T-helper 17 cell (primary cell): ENCODE data around the gene WNK4. TPM values are rescaled to one million over a fixed set of nuclear protein-coding genes. Genes with fewer than 3 reads are reported as not detected.

Experiments
- ATAC-seq: fragments of 150-1000 bp; cut with Tn5 transposase; 2 replicates; pipeline ENCODE4 v1.10.0; 2021; ENCODE audit warnings: mild to moderate bottlenecking, moderate library complexity
- DNase-seq, 3 donors: peaks; one replicate each; pipeline versions ENCODE4 v3.0.0 to v3.0.0-alpha.2; 2020 to 2021
- H3K9me3 ChIP-seq: one replicate; pipeline ENCODE4 v1.7.0; 2013; ENCODE audit warnings: low read length, mild to moderate bottlenecking; ENCODE audit not compliant: control insufficient read depth, poor library complexity, severe bottlenecking
- H3K27ac Mint-ChIP-seq: one replicate; pipeline ENCODE4 v1.8.0; 2022; ENCODE audit warnings: mild to moderate bottlenecking, moderate library complexity, mixed read lengths
- H3K27me3 Mint-ChIP-seq: one replicate; pipeline ENCODE4 v1.8.0; 2022; ENCODE audit warnings: mixed read lengths
- H3K36me3 Mint-ChIP-seq: one replicate; pipeline ENCODE4 v1.8.0; 2022; ENCODE audit warnings: low read depth, mixed read lengths
- H3K4me1 Mint-ChIP-seq: one replicate; pipeline ENCODE4 v1.8.0; 2022; ENCODE audit warnings: mild to moderate bottlenecking, mixed read lengths
- H3K4me3 Mint-ChIP-seq: one replicate; pipeline ENCODE4 v1.8.0; 2022; ENCODE audit warnings: mild to moderate bottlenecking, moderate library complexity, mixed read lengths
- total RNA-seq, 4 donors: library from RNA in 2 of 4; stranded (reverse) in 2 of 4; gene quantifications; one replicate each; pipeline ENCODE4 v1.2.3 and lab custom pipeline; 2022 to 2026

Gene WNK4
- total RNA-seq, 2 donors from 2014 or later = 0.31 TPM; not detected in 1

- no peak overlapping the region for H3K27ac Mint-ChIP-seq
These were observed 990 bp upstream of the WNK4 start for GRCh38 chr17:42779304-42779935.

GRCh38 chr17:42780851-42781638 is 635 bp downstream of the WNK4 start:
- peaks cover 54% of the 10 kb centered on the region for H3K27me3 Mint-ChIP-seq
- no peak overlapping the region for H3K4me3 Mint-ChIP-seq
- no peaks in the 10 kb centered on the region for H3K9me3 ChIP-seq
- H3K27ac Mint-ChIP-seq = no peak overlapping the region
- peaks cover 19% of the 10 kb centered on the region for H3K36me3 Mint-ChIP-seq
- no peak for DNase-seq
- no peak for ATAC-seq
- peaks cover 26% of the 10 kb centered on the region for H3K4me1 Mint-ChIP-seq

More at GRCh38 chr17:42779304-42779935, 990 bp upstream of the WNK4 start:
- peak overlapping the region; percentile 43 for H3K4me3 Mint-ChIP-seq
- H3K36me3 Mint-ChIP-seq = peaks cover 17% of the 10 kb centered on the region
- H3K4me1 Mint-ChIP-seq = peaks cover 17% of the 10 kb centered on the region
- ATAC-seq (no peak), DNase-seq (no peak)
- peaks cover 38% of the 10 kb centered on the region for H3K27me3 Mint-ChIP-seq
- H3K9me3 ChIP-seq = no peaks in the 10 kb centered on the region

- Mint-ChIP-seq H3K27me3 (peaks cover 61% of the 10 kb centered on the region), H3K27ac (no peak overlapping the region), H3K4me3 (no peak overlapping the region), H3K36me3 (peaks cover 19% of the 10 kb centered on the region), H3K4me1 (peaks cover 26% of the 10 kb centered on the region)
- no peaks in the 10 kb centered on the region for H3K9me3 ChIP-seq
- DNase-seq (no peak), ATAC-seq (no peak)
These were observed 1.3 kb downstream of the WNK4 start for GRCh38 chr17:42781639-42782165.

- H3K4me1 Mint-ChIP-seq = peaks cover 26% of the 10 kb centered on the region
These were observed 2.0 kb downstream of the WNK4 start for GRCh38 chr17:42782166-42783061.

GRCh38 chr17:42783062-42783790 is 2.8 kb downstream of the WNK4 start:
- no peak for ATAC-seq
- H3K4me3 Mint-ChIP-seq = no peak overlapping the region

More at GRCh38 chr17:42782166-42783061, 2.0 kb downstream of the WNK4 start:
- peaks cover 19% of the 10 kb centered on the region for H3K36me3 Mint-ChIP-seq
- DNase-seq (no peak), ATAC-seq (no peak)
- no peak overlapping the region for H3K4me3 Mint-ChIP-seq
- H3K9me3 ChIP-seq = no peaks in the 10 kb centered on the region
- H3K27ac Mint-ChIP-seq = no peak overlapping the region
- peaks cover 68% of the 10 kb centered on the region for H3K27me3 Mint-ChIP-seq

GRCh38 chr17:42783791-42784138 is 3.4 kb downstream of the WNK4 start:
- peaks cover 82% of the 10 kb centered on the region for H3K27me3 Mint-ChIP-seq
- H3K27ac Mint-ChIP-seq = no peak overlapping the region
- DNase-seq = no peak

More at GRCh38 chr17:42783062-42783790, 2.8 kb downstream of the WNK4 start:
- no peaks in the 10 kb centered on the region for H3K9me3 ChIP-seq
- Mint-ChIP-seq H3K27me3 (peaks cover 76% of the 10 kb centered on the region), H3K36me3 (peaks cover 18% of the 10 kb centered on the region), H3K4me1 (peaks cover 26% of the 10 kb centered on the region), H3K27ac (no peak overlapping the region)
- no peak for DNase-seq

GRCh38 chr17:42784409-42784808 is 4.0 kb downstream of the WNK4 start:
- Mint-ChIP-seq H3K4me3 (peak overlapping the region; percentile 50), H3K36me3 (peaks cover 16% of the 10 kb centered on the region), H3K27ac (no peak overlapping the region), H3K4me1 (peaks cover 23% of the 10 kb centered on the region), H3K27me3 (peaks cover 83% of the 10 kb centered on the region)
- no peaks in the 10 kb centered on the region for H3K9me3 ChIP-seq
- ATAC-seq = no peak
- no peak for DNase-seq

More at GRCh38 chr17:42783791-42784138, 3.4 kb downstream of the WNK4 start:
- H3K9me3 ChIP-seq = no peaks in the 10 kb centered on the region
- Mint-ChIP-seq H3K4me1 (peaks cover 26% of the 10 kb centered on the region), H3K36me3 (peaks cover 18% of the 10 kb centered on the region), H3K4me3 (peak overlapping the region; percentile 12)
- ATAC-seq = no peak

- peaks cover 77% of the 10 kb centered on the region for H3K27me3 Mint-ChIP-seq
- ATAC-seq (peak; percentile 51), DNase-seq (no peak)
- no peaks in the 10 kb centered on the region for H3K9me3 ChIP-seq
- peaks cover 17% of the 10 kb centered on the region for H3K4me1 Mint-ChIP-seq
- H3K36me3 Mint-ChIP-seq = peaks cover 12% of the 10 kb centered on the region
- no peak overlapping the region for H3K27ac Mint-ChIP-seq
- H3K4me3 Mint-ChIP-seq = peak overlapping the region; percentile 50
These were observed 4.6 kb downstream of the WNK4 start for GRCh38 chr17:42784811-42785592.

GRCh38 chr17:42787266-42787665 is 6.9 kb downstream of the WNK4 start:
- H3K4me1 Mint-ChIP-seq = peaks cover 17% of the 10 kb centered on the region
- no peak overlapping the region for H3K4me3 Mint-ChIP-seq
- DNase-seq = no peak
- H3K27me3 Mint-ChIP-seq = peaks cover 68% of the 10 kb centered on the region
- H3K36me3 Mint-ChIP-seq = peaks cover 12% of the 10 kb centered on the region
- no peak for ATAC-seq
- H3K9me3 ChIP-seq = no peaks in the 10 kb centered on the region
- H3K27ac Mint-ChIP-seq = no peak overlapping the region

- Mint-ChIP-seq H3K36me3 (peaks cover 8% of the 10 kb centered on the region), H3K4me1 (peaks cover 14% of the 10 kb centered on the region), H3K27me3 (peaks cover 23% of the 10 kb centered on the region), H3K4me3 (no peak overlapping the region), H3K27ac (no peak overlapping the region)
- DNase-seq (no peak), ATAC-seq (no peak)
- no peaks in the 10 kb centered on the region for H3K9me3 ChIP-seq
These were observed 11.5 kb downstream of the WNK4 start for GRCh38 chr17:42791948-42792347.

GRCh38 chr17:42792545-42792944 is 12.1 kb downstream of the WNK4 start:
- ATAC-seq = no peak
- H3K4me1 Mint-ChIP-seq = peaks cover 15% of the 10 kb centered on the region

GRCh38 chr17:42795061-42795460 is 14.7 kb downstream of the WNK4 start:
- peaks cover 5% of the 10 kb centered on the region for H3K36me3 Mint-ChIP-seq
- DNase-seq (no peak), ATAC-seq (no peak)
- no peak overlapping the region for H3K4me3 Mint-ChIP-seq
- H3K4me1 Mint-ChIP-seq = peaks cover 24% of the 10 kb centered on the region
- no peaks in the 10 kb centered on the region for H3K27me3 Mint-ChIP-seq
- peak overlapping the region; percentile 41 for H3K27ac Mint-ChIP-seq
- no peaks in the 10 kb centered on the region for H3K9me3 ChIP-seq

More at GRCh38 chr17:42792545-42792944, 12.1 kb downstream of the WNK4 start:
- no peaks in the 10 kb centered on the region for H3K9me3 ChIP-seq
- Mint-ChIP-seq H3K36me3 (peaks cover 8% of the 10 kb centered on the region), H3K4me3 (no peak overlapping the region), H3K27ac (no peak overlapping the region), H3K27me3 (peaks cover 17% of the 10 kb centered on the region)
- no peak for DNase-seq
